ENCODE measurements around the gene SLC16A12.
A peak's percentile ranks its signal among the peaks of the same experiment; 100 is the strongest.

Gene SLC16A12

GRCh38 chr10:89426230-89426868 is 109.0 kb downstream of the SLC16A12 start:
- H2BK15ac ChIP-seq (ENCODE audit: low read depth, poor library complexity, severe bottlenecking) = no peak overlapping the region
- peak overlapping the region; percentile 84 for H2AK5ac ChIP-seq (ENCODE audit: low read length, severe bottlenecking)
- peak overlapping the region in 1 of 2 experiments; percentile 83 for H2BK12ac ChIP-seq (ENCODE audit: low read length in 2 of 2)
- DNase-seq = peak; percentile 71
- H2AFZ ChIP-seq (ENCODE audit: low read depth, low read length) = no peak overlapping the region
- H2BK5ac ChIP-seq (ENCODE audit: low read depth, low read length, poor library complexity, severe bottlenecking) = no peak overlapping the region
- H3K9ac ChIP-seq (ENCODE audit: low read length) = peak overlapping the region; percentile 29
- peaks cover 0 to 5% of the 10 kb centered on the region in 2 experiments for H3K36me3 ChIP-seq (ENCODE audit: control insufficient read depth in 1 of 2, insufficient read depth in 2 of 2, low read depth in 1 of 2, low read length in 2 of 2)
- no peak overlapping the region for H2BK120ac ChIP-seq (ENCODE audit: low read depth, low read length)
- no peaks in the 10 kb centered on the region for H3K27me3 ChIP-seq (ENCODE audit: control insufficient read depth in 1 of 2, insufficient read depth in 1 of 2, low read length in 2 of 2)
- no peak overlapping the region for H4K91ac ChIP-seq (ENCODE audit: low read length)
- no peaks in the 10 kb centered on the region for H3K9me3 ChIP-seq (ENCODE audit: control insufficient read depth, low read length)
- H3K27ac ChIP-seq (ENCODE audit: low read length, poor library complexity, severe bottlenecking) = no peak overlapping the region
- no peak overlapping the region for H3K14ac ChIP-seq (ENCODE audit: low read length in 2 of 2)
- H3K4me2 ChIP-seq (ENCODE audit: low read length, poor library complexity, severe bottlenecking) = no peak overlapping the region
- H3K4me1 ChIP-seq (ENCODE audit: control insufficient read depth, insufficient read depth, low read depth, low read length) = peaks cover 9% of the 10 kb centered on the region
- H3K79me1 ChIP-seq (replicated peaks; ENCODE audit: low read length, poor library complexity, severe bottlenecking) = no peaks in the 10 kb centered on the region
- peak overlapping the region in 1 of 2 experiments; percentile 92 for H3K4ac ChIP-seq (ENCODE audit: low read depth in 1 of 2, low read length in 2 of 2)
- WGBS = 59% methylated on average over 5 of the region's 5 CpGs
- no peak overlapping the region for H3K4me3 ChIP-seq (ENCODE audit: insufficient read depth in 1 of 2, low read depth in 1 of 2, low read length in 2 of 2)
- H3K23ac ChIP-seq (ENCODE audit: low read length in 2 of 2) = no peak overlapping the region
- H3K18ac ChIP-seq (ENCODE audit: low read depth in 1 of 2, low read length in 2 of 2) = no peak overlapping the region
- no peak overlapping the region for H4K8ac ChIP-seq (ENCODE audit: low read length)

- Histone ChIP-seq H4K91ac (ENCODE audit: low read length) (no peak overlapping the region), H3K4ac (ENCODE audit: low read depth in 1 of 2, low read length in 2 of 2) (no peak overlapping the region), H3K9ac (ENCODE audit: low read length) (no peak overlapping the region), H2BK120ac (ENCODE audit: low read depth, low read length) (no peak overlapping the region), H4K8ac (ENCODE audit: low read length) (no peak overlapping the region), H3K14ac (ENCODE audit: low read length in 2 of 2) (no peak overlapping the region), H3K27me3 (ENCODE audit: control insufficient read depth in 1 of 2, insufficient read depth in 1 of 2, low read length in 2 of 2) (no peaks in the 10 kb centered on the region), H3K4me2 (ENCODE audit: low read length, poor library complexity, severe bottlenecking) (no peak overlapping the region), H2BK5ac (ENCODE audit: low read depth, low read length, poor library complexity, severe bottlenecking) (no peak overlapping the region), H3K9me3 (ENCODE audit: control insufficient read depth, low read length) (no peaks in the 10 kb centered on the region), H3K36me3 (ENCODE audit: control insufficient read depth in 1 of 2, insufficient read depth in 2 of 2, low read depth in 1 of 2, low read length in 2 of 2) (peaks cover 0 to 17% of the 10 kb centered on the region in 2 experiments), H3K79me1 (replicated peaks; ENCODE audit: low read length, poor library complexity, severe bottlenecking) (no peaks in the 10 kb centered on the region), H2BK15ac (ENCODE audit: low read depth, poor library complexity, severe bottlenecking) (no peak overlapping the region), H3K27ac (ENCODE audit: low read length, poor library complexity, severe bottlenecking) (no peak overlapping the region), H3K4me1 (ENCODE audit: control insufficient read depth, insufficient read depth, low read depth, low read length) (peaks cover 7% of the 10 kb centered on the region), H2BK12ac (ENCODE audit: low read length in 2 of 2) (no peak overlapping the region), H2AFZ (ENCODE audit: low read depth, low read length) (no peak overlapping the region), H3K23ac (ENCODE audit: low read length in 2 of 2) (no peak overlapping the region), H2AK5ac (ENCODE audit: low read length, severe bottlenecking) (no peak overlapping the region), H3K4me3 (ENCODE audit: insufficient read depth in 1 of 2, low read depth in 1 of 2, low read length in 2 of 2) (no peak overlapping the region), H3K18ac (ENCODE audit: low read depth in 1 of 2, low read length in 2 of 2) (no peak overlapping the region)
- WGBS = 82% methylated on average over 5 of the region's 5 CpGs
- DNase-seq = no peak
These were observed 110.4 kb downstream of the SLC16A12 start for GRCh38 chr10:89425000-89425399.

- no peak overlapping the region for H3K18ac ChIP-seq (ENCODE audit: low read depth in 1 of 2, low read length in 2 of 2)
- no peak overlapping the region for H2AK5ac ChIP-seq (ENCODE audit: low read length, severe bottlenecking)
- no peaks in the 10 kb centered on the region for H3K27me3 ChIP-seq (ENCODE audit: control insufficient read depth in 1 of 2, insufficient read depth in 1 of 2, low read length in 2 of 2)
- WGBS = 95% methylated on average over 2 of the region's 2 CpGs
- no peak overlapping the region for H4K8ac ChIP-seq (ENCODE audit: low read length)
- H2BK12ac ChIP-seq (ENCODE audit: low read length in 2 of 2) = no peak overlapping the region
- peaks cover 2% of the 10 kb centered on the region for H3K79me1 ChIP-seq (replicated peaks; ENCODE audit: low read length, poor library complexity, severe bottlenecking)
- H2BK15ac ChIP-seq (ENCODE audit: low read depth, poor library complexity, severe bottlenecking) = no peak overlapping the region
- no peak overlapping the region for H3K4me3 ChIP-seq (ENCODE audit: insufficient read depth in 1 of 2, low read depth in 1 of 2, low read length in 2 of 2)
- H3K4ac ChIP-seq (ENCODE audit: low read depth in 1 of 2, low read length in 2 of 2) = no peak overlapping the region
- H2AFZ ChIP-seq (ENCODE audit: low read depth, low read length) = no peak overlapping the region
- H3K36me3 ChIP-seq (ENCODE audit: control insufficient read depth in 1 of 2, insufficient read depth in 2 of 2, low read depth in 1 of 2, low read length in 2 of 2) = peaks cover 0 to 35% of the 10 kb centered on the region in 2 experiments
- no peak overlapping the region for H2BK120ac ChIP-seq (ENCODE audit: low read depth, low read length)
- H3K27ac ChIP-seq (ENCODE audit: low read length, poor library complexity, severe bottlenecking) = no peak overlapping the region
- H3K4me1 ChIP-seq (ENCODE audit: control insufficient read depth, insufficient read depth, low read depth, low read length) = no peaks in the 10 kb centered on the region
- no peaks in the 10 kb centered on the region for H3K9me3 ChIP-seq (ENCODE audit: control insufficient read depth, low read length)
- no peak overlapping the region for H2BK5ac ChIP-seq (ENCODE audit: low read depth, low read length, poor library complexity, severe bottlenecking)
- H4K91ac ChIP-seq (ENCODE audit: low read length) = no peak overlapping the region
- no peak overlapping the region for H3K9ac ChIP-seq (ENCODE audit: low read length)
- H3K23ac ChIP-seq (ENCODE audit: low read length in 2 of 2) = no peak overlapping the region
- no peak overlapping the region for H3K4me2 ChIP-seq (ENCODE audit: low read length, poor library complexity, severe bottlenecking)
- DNase-seq = no peak
- no peak overlapping the region for H3K14ac ChIP-seq (ENCODE audit: low read length in 2 of 2)
These were observed 114.3 kb downstream of the SLC16A12 start for GRCh38 chr10:89421018-89421476.

GRCh38 chr10:89419548-89419947 is 115.8 kb downstream of the SLC16A12 start:
- peaks cover 8% of the 10 kb centered on the region for H3K79me1 ChIP-seq (replicated peaks; ENCODE audit: low read length, poor library complexity, severe bottlenecking)
- H2BK12ac ChIP-seq (ENCODE audit: low read length in 2 of 2) = no peak overlapping the region
- H4K91ac ChIP-seq (ENCODE audit: low read length) = no peak overlapping the region
- DNase-seq = peak; percentile 38
- H3K4me1 ChIP-seq (ENCODE audit: control insufficient read depth, insufficient read depth, low read depth, low read length) = peaks cover 4% of the 10 kb centered on the region
- no peak overlapping the region for H3K4ac ChIP-seq (ENCODE audit: low read depth in 1 of 2, low read length in 2 of 2)
- H3K23ac ChIP-seq (ENCODE audit: low read length in 2 of 2) = no peak overlapping the region
- H4K8ac ChIP-seq (ENCODE audit: low read length) = no peak overlapping the region
- no peaks in the 10 kb centered on the region for H3K9me3 ChIP-seq (ENCODE audit: control insufficient read depth, low read length)
- no peak overlapping the region for H2BK15ac ChIP-seq (ENCODE audit: low read depth, poor library complexity, severe bottlenecking)
- H3K27ac ChIP-seq (ENCODE audit: low read length, poor library complexity, severe bottlenecking) = no peak overlapping the region
- H3K36me3 ChIP-seq (ENCODE audit: control insufficient read depth in 1 of 2, insufficient read depth in 2 of 2, low read depth in 1 of 2, low read length in 2 of 2) = peaks cover 0 to 35% of the 10 kb centered on the region in 2 experiments
- H3K9ac ChIP-seq (ENCODE audit: low read length) = peak overlapping the region; percentile 41
- no peak overlapping the region for H3K14ac ChIP-seq (ENCODE audit: low read length in 2 of 2)
- H3K27me3 ChIP-seq (ENCODE audit: control insufficient read depth in 1 of 2, insufficient read depth in 1 of 2, low read length in 2 of 2) = no peaks in the 10 kb centered on the region
- no CpG with 5 or more reads among the region's 3 CpGs for WGBS
- H3K4me2 ChIP-seq (ENCODE audit: low read length, poor library complexity, severe bottlenecking) = no peak overlapping the region
- no peak overlapping the region for H3K18ac ChIP-seq (ENCODE audit: low read depth in 1 of 2, low read length in 2 of 2)
- peak overlapping the region in 1 of 2 experiments; percentile 31 for H3K4me3 ChIP-seq (ENCODE audit: insufficient read depth in 1 of 2, low read depth in 1 of 2, low read length in 2 of 2)
- H2AK5ac ChIP-seq (ENCODE audit: low read length, severe bottlenecking) = no peak overlapping the region
- H2BK5ac ChIP-seq (ENCODE audit: low read depth, low read length, poor library complexity, severe bottlenecking) = no peak overlapping the region
- no peak overlapping the region for H2BK120ac ChIP-seq (ENCODE audit: low read depth, low read length)
- H2AFZ ChIP-seq (ENCODE audit: low read depth, low read length) = no peak overlapping the region

All from mesenchymal stem cell (in vitro differentiated cells and primary cell).